Measurements from ENCODE around the gene ZBTB1.

GRCh38 chr14:64467101-64467500, 37.5 kb upstream of the ZBTB1 start:
- no peak for TF ChIP-seq EZH2phosphoT487 (conservative IDR thresholded peaks at IDR 0.05; ENCODE audit: low read length)
- no peak for TF ChIP-seq CTCF (IDR thresholded peaks at IDR 0.05; ENCODE audit: insufficient read depth, low read length, poor library complexity, severe bottlenecking)
